Breast epithelium (tissue), 3 donors: ENCODE results near the gene DMD.

Experiments
- POLR2AphosphoS5 ChIP-seq, 3 donors: sonication (generic); formaldehyde crosslinking; IDR thresholded peaks; one replicate each; pipeline ENCODE4 v1.6.1; 2017; ENCODE audit warnings: antibody characterized with exemption in 3 of 3
- TF ChIP-seq, protein P1 (sequence below), 3 donors: fragments of 450-650 bp; IDR thresholded peaks; one replicate each; pipeline ENCODE4 v1.5.1; 2016 to 2017; ENCODE audit warnings: antibody characterized with exemption in 3 of 3, mild to moderate bottlenecking in 3 of 3, moderate library complexity in 3 of 3

DNA sequence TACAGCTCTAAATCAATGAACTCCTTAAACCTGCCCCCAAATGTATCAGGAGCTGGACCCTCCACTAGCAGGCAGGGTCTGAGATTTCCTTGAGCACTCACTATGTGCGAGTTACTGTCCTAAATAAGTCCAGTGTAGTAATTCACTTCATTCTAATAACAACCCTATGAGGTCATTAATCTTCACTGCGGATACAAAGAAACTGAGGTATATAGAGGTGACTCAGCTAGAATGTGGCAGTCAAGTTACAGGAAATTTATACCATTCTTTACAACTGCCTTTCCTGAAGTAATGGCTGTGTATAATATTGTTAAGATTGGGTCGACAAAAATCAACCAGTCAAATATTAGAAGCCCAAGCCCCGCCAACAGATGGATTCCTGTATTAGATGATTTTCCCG, 1665.6 kb downstream of the DMD start:
- TF ChIP-seq, protein P1, sequence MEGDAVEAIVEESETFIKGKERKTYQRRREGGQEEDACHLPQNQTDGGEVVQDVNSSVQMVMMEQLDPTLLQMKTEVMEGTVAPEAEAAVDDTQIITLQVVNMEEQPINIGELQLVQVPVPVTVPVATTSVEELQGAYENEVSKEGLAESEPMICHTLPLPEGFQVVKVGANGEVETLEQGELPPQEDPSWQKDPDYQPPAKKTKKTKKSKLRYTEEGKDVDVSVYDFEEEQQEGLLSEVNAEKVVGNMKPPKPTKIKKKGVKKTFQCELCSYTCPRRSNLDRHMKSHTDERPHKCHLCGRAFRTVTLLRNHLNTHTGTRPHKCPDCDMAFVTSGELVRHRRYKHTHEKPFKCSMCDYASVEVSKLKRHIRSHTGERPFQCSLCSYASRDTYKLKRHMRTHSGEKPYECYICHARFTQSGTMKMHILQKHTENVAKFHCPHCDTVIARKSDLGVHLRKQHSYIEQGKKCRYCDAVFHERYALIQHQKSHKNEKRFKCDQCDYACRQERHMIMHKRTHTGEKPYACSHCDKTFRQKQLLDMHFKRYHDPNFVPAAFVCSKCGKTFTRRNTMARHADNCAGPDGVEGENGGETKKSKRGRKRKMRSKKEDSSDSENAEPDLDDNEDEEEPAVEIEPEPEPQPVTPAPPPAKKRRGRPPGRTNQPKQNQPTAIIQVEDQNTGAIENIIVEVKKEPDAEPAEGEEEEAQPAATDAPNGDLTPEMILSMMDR (IDR thresholded peaks at IDR 0.05) = no peak
- TF ChIP-seq POLR2AphosphoS5 (IDR thresholded peaks at IDR 0.05) = no peak
